Caco-2 (cell line): ENCODE results near the gene CPEB2. TPM values are rescaled to one million over a fixed set of nuclear protein-coding genes. Genes with fewer than 3 reads are reported as not detected.

Experiments
- BruUV-seq: library from RNA; stranded (reverse); fragments of 400-500 nt; replicated peaks from 2 replicates; lab custom pipeline; 2021; lab: Mats Ljungman, UMichigan
- CTCF ChIA-PET: fragments of 300-600 bp; sonication (Branson Sonifier 250); formaldehyde crosslinking; loops from one replicate; lab custom pipeline; 2022; ENCODE audit warnings: antibody characterized with exemption; lab: Charles Lee
- POLR2A ChIA-PET: fragments of 300-600 bp; sonication (Branson Sonifier 250); formaldehyde crosslinking; loops from one replicate; lab custom pipeline; 2022; ENCODE audit warnings: antibody characterized with exemption; lab: Charles Lee
- DNase-seq, 2 experiments: peaks; one replicate each; pipeline versions ENCODE4 v3.0.0 to v3.0.0-alpha.2; 2020 to 2022
- H3K27me3 ChIP-seq: replicated peaks from 2 replicates; pipeline ENCODE4 v1.6.0; 2011; ENCODE audit warnings: low read length; ENCODE audit not compliant: control insufficient read depth, insufficient read depth
- H3K36me3 ChIP-seq: 2 replicates; pipeline ENCODE4 v1.5.1; 2011; ENCODE audit warnings: low read length; ENCODE audit not compliant: control insufficient read depth, insufficient read depth
- H3K4me1 ChIP-seq: fragments of 250-450 bp; sonication (Bioruptor Pico); 2 replicates; pipeline ENCODE4 v1.5.1; 2020; ENCODE audit warnings: mild to moderate bottlenecking
- H3K4me3 ChIP-seq: 2 replicates; pipeline ENCODE4 v1.5.1; 2011; ENCODE audit warnings: low read depth, mild to moderate bottlenecking, control low read depth, low read length
- H3K9me3 ChIP-seq: fragments of 250-450 bp; sonication (Bioruptor Pico); 2 replicates; pipeline ENCODE4 v1.5.1; 2020; ENCODE audit warnings: mild to moderate bottlenecking, moderate library complexity
- H3K27ac Mint-ChIP-seq: one replicate; pipeline ENCODE4 v1.8.0; 2022; ENCODE audit warnings: mixed read lengths; ENCODE audit not compliant: unreplicated experiment
- H3K27me3 Mint-ChIP-seq: one replicate; pipeline ENCODE4 v1.8.0; 2022; ENCODE audit warnings: mixed read lengths; ENCODE audit not compliant: insufficient read depth, unreplicated experiment
- H3K36me3 Mint-ChIP-seq: one replicate; pipeline ENCODE4 v1.8.0; 2022; ENCODE audit warnings: mild to moderate bottlenecking, mixed read lengths; ENCODE audit not compliant: insufficient read depth, unreplicated experiment
- H3K4me1 Mint-ChIP-seq: one replicate; pipeline ENCODE4 v1.8.0; 2022; ENCODE audit warnings: low read depth, mixed read lengths; ENCODE audit not compliant: unreplicated experiment
- H3K4me3 Mint-ChIP-seq: one replicate; pipeline ENCODE4 v1.8.0; 2022; ENCODE audit warnings: mild to moderate bottlenecking, moderate library complexity, mixed read lengths; ENCODE audit not compliant: unreplicated experiment
- H3K9me3 Mint-ChIP-seq: one replicate; pipeline ENCODE4 v1.8.0; 2022; ENCODE audit warnings: mixed read lengths; ENCODE audit not compliant: unreplicated experiment
- CTCF ChIP-seq, 2 experiments: fragments of 200-600 bp in 1 of 2; IDR thresholded peaks; 1 replicate in 1 of 2; 2 replicates in 1 of 2; pipeline versions ENCODE4 v1.5.1 to v1.8.0; 2011 to 2022; ENCODE audit warnings: antibody characterized with exemption in 1 of 2, control low read depth in 1 of 2, inconsistent platforms in 1 of 2, low read depth in 1 of 2, low read length in 1 of 2, mild to moderate bottlenecking in 1 of 2, moderate library complexity in 1 of 2; ENCODE audit not compliant: insufficient read depth in 1 of 2, severe bottlenecking in 1 of 2, unreplicated experiment in 1 of 2
- intact Hi-C: fragments of 100-400 bp; cut with micrococcal nuclease; formaldehyde crosslinking; loops from one replicate; pipeline ENCODE4 v1.10.0; 2022; ENCODE audit not compliant: unreplicated experiment
- total RNA-seq: library from RNA; stranded (reverse); gene quantifications from 2 replicates; pipeline ENCODE4 v1.2.3, GENCODE V29; 2022

CPEB2 gene
- total RNA-seq, 1 experiment from 2014 or later, result 0.18 TPM

DNA sequence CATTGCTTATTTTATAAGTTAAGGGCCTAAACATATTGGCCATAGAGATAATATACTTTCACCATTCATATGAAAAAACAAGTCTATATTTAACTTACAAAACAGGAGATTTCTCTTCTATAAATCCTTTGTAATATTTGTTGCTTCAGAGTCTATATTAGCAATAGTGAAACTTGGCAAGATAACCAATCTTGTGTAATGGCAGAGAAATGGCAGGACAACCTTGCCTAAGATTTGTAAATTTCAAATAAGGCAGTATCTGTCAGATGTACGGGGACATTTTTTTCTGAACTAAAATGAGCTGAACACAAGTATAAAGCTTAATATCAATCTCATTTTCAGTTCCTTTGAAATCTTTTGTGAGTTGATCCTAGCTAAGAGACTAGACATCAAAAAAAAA lies 17.8 kb upstream of the CPEB2 start:
- ChIA-PET CTCF (no interaction called here), POLR2A (no interaction called here)
- Histone ChIP-seq H3K27me3 (no peaks in the 10 kb centered on the region), H3K4me3 (no peak overlapping the region), H3K4me1 (no peaks in the 10 kb centered on the region), H3K9me3 (no peaks in the 10 kb centered on the region), H3K36me3 (no peaks in the 10 kb centered on the region)
- H3K4me3 Mint-ChIP-seq, result no peak overlapping the region
- no TSS peak for BruUV-seq
- no peaks in the 10 kb centered on the region for H3K36me3 Mint-ChIP-seq
- H3K27ac Mint-ChIP-seq, result no peak overlapping the region
- TF ChIP-seq CTCF (IDR thresholded peaks at IDR 0.05; ENCODE audit: insufficient read depth in 1 of 2, low read depth in 1 of 2, low read length in 1 of 2, severe bottlenecking in 1 of 2, unreplicated experiment in 1 of 2), result no peak
- DNase-seq, result no peak
- peaks cover 2% of the 10 kb centered on the region for H3K27me3 Mint-ChIP-seq
- peaks cover 6% of the 10 kb centered on the region for H3K4me1 Mint-ChIP-seq
- intact Hi-C loops, result no loop called here
- no peaks in the 10 kb centered on the region for H3K9me3 Mint-ChIP-seq

GRCh38 chr4:14985161-14985560 lies 17.1 kb upstream of the CPEB2 start:
- CTCF ChIA-PET, result no interaction called here
- Histone ChIP-seq H3K36me3 (no peaks in the 10 kb centered on the region), H3K4me3 (no peak overlapping the region), H3K27me3 (no peaks in the 10 kb centered on the region), H3K9me3 (no peaks in the 10 kb centered on the region), H3K4me1 (no peaks in the 10 kb centered on the region)
- Mint-ChIP-seq H3K4me1 (peaks cover 6% of the 10 kb centered on the region), H3K36me3 (no peaks in the 10 kb centered on the region), H3K9me3 (no peaks in the 10 kb centered on the region), H3K27ac (no peak overlapping the region), H3K27me3 (no peaks in the 10 kb centered on the region), H3K4me3 (no peak overlapping the region)
- no TSS peak for BruUV-seq
- intact Hi-C loops, result no loop called here
- DNase-seq, result no peak
- POLR2A ChIA-PET, result no interaction called here
- no peak for TF ChIP-seq CTCF (IDR thresholded peaks at IDR 0.05; ENCODE audit: insufficient read depth in 1 of 2, low read depth in 1 of 2, low read length in 1 of 2, severe bottlenecking in 1 of 2, unreplicated experiment in 1 of 2)

- Mint-ChIP-seq H3K27me3 (no peaks in the 10 kb centered on the region), H3K36me3 (no peaks in the 10 kb centered on the region), H3K4me1 (peaks cover 6% of the 10 kb centered on the region), H3K27ac (no peak overlapping the region), H3K9me3 (no peaks in the 10 kb centered on the region), H3K4me3 (no peak overlapping the region)
- H3K27me3 ChIP-seq, result no peaks in the 10 kb centered on the region
- H3K4me3 ChIP-seq, result no peak overlapping the region
- H3K9me3 ChIP-seq, result no peaks in the 10 kb centered on the region
- no TSS peak for BruUV-seq
- intact Hi-C loops, result no loop called here
- no peaks in the 10 kb centered on the region for H3K36me3 ChIP-seq
- TF ChIP-seq CTCF (IDR thresholded peaks at IDR 0.05; ENCODE audit: insufficient read depth in 1 of 2, low read depth in 1 of 2, low read length in 1 of 2, severe bottlenecking in 1 of 2, unreplicated experiment in 1 of 2), result no peak
- ChIA-PET POLR2A (no interaction called here), CTCF (no interaction called here)
- DNase-seq, result no peak
- no peaks in the 10 kb centered on the region for H3K4me1 ChIP-seq
Measured at GRCh38 chr4:14985843-14986242, 16.4 kb upstream of the CPEB2 start.
